ENCODE data around the gene SLC41A1. TPM values are rescaled to one million over a fixed set of nuclear protein-coding genes. Genes with fewer than 3 reads are reported as not detected.

Gene SLC41A1
- total RNA-seq, 1 experiment from 2014 or later = 33.3 TPM

DNA sequence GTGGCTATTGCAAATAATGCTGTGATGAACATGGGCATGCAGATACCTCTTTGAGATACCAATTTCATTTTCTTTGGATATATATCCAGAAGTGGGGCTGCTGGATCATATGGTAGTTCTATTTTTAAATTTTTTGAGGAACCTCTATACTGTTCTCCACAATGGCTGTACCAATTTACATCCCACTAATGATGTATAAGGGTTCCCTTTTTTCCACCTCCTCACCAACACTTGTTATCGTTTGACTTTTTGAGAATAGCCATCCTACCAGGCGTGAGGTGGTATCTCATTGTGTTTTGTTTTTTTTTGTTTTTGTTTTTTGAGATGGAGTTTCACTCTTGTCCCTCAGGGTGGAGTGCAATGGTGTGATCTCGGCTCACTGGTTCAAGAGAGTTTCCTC is 56.4 kb downstream of the SLC41A1 start:
- in situ Hi-C loops (cut with HindIII; ENCODE audit: low pct_unique_long_range_greater_than_20kb, low sequenced_read_pairs) (no loop called here), intact Hi-C loops (cut with micrococcal nuclease; ENCODE audit: unreplicated experiment) (loop anchor here (10.0 kb wide), 1 partner anchor 1098 kb away; no protein-coding TSS in a partner anchor)
- Histone ChIP-seq H3K36me3 (ENCODE audit: control insufficient read depth, insufficient read depth, low read length) (no peaks in the 10 kb centered on the region), H3K4me1 (ENCODE audit: control insufficient read depth, insufficient read depth, low read length) (no peaks in the 10 kb centered on the region), H3K27me3 (ENCODE audit: control insufficient read depth, insufficient read depth, low read length) (no peaks in the 10 kb centered on the region), H3K27ac (ENCODE audit: low read length) (no peak overlapping the region), H3K4me3 (ENCODE audit: low read depth in 2 of 2, low read length in 2 of 2) (no peak overlapping the region), H3K9me3 (ENCODE audit: control insufficient read depth, insufficient read depth, low read depth, low read length) (no peaks in the 10 kb centered on the region)
- ChIA-PET POLR2A (interaction anchor here (0.7 kb wide), 1 partner anchor 17 kb away, joined by 3 read pairs; no protein-coding TSS in a partner anchor), CTCF (no interaction called here)
- no peak for DNase-seq (ENCODE audit: low read depth, low spot score)
- ATAC-seq = no peak
- TF ChIP-seq CTCF (IDR thresholded peaks at IDR 0.05) (no peak), REST (IDR thresholded peaks at IDR 0.05; ENCODE audit: insufficient read depth in 1 of 2, low read depth in 2 of 2, low read length in 1 of 2) (no peak)
- BruUV-seq (replicated peaks) = no TSS peak

DNA sequence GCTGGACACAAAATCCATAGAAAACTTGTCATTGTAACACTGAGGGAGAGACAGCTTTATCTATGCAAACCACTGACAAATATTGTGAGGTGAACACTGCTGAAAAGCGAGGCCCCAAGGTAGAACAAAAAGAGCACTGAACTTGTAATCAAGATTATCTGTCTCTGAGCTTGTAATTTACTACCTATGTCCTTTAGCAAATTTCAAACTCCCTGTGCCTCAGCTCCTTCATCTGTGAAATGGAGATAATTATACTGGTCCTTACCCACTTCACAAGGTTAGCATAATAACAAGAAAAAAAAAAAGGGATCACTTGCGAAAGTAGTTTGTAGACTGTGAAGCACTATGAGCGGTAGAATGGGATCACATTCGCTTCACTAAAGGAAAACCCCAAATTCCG is 58.1 kb downstream of the SLC41A1 start:
- Histone ChIP-seq H3K36me3 (ENCODE audit: control insufficient read depth, insufficient read depth, low read length) (no peaks in the 10 kb centered on the region), H3K27me3 (ENCODE audit: control insufficient read depth, insufficient read depth, low read length) (no peaks in the 10 kb centered on the region), H3K4me3 (ENCODE audit: low read depth in 2 of 2, low read length in 2 of 2) (no peak overlapping the region), H3K9me3 (ENCODE audit: control insufficient read depth, insufficient read depth, low read depth, low read length) (no peaks in the 10 kb centered on the region), H3K4me1 (ENCODE audit: control insufficient read depth, insufficient read depth, low read length) (no peaks in the 10 kb centered on the region), H3K27ac (ENCODE audit: low read length) (no peak overlapping the region)
- CTCF ChIA-PET = interaction anchor here (0.7 kb wide), 1 partner anchor 154 kb away, joined by 3 read pairs; no protein-coding TSS in a partner anchor
- intact Hi-C loops (cut with micrococcal nuclease; ENCODE audit: unreplicated experiment) (loop anchor here (10.0 kb wide), 1 partner anchor 1100 kb away; no protein-coding TSS in a partner anchor), in situ Hi-C loops (cut with HindIII; ENCODE audit: low pct_unique_long_range_greater_than_20kb, low sequenced_read_pairs) (no loop called here)
- POLR2A ChIA-PET = interaction anchor here (0.6 kb wide), 1 partner anchor 15 kb away, joined by 3 read pairs; no protein-coding TSS in a partner anchor
- ATAC-seq = no peak
- no TSS peak for BruUV-seq (replicated peaks)
- TF ChIP-seq TCF7L2 (IDR thresholded peaks at IDR 0.05; ENCODE audit: low read depth, low read length) (no peak), POLR2AphosphoS5 (IDR thresholded peaks at IDR 0.05; ENCODE audit: low read depth, low read length) (no peak), SIN3A (IDR thresholded peaks at IDR 0.05; ENCODE audit: borderline replicate concordance, insufficient read depth, low read depth, low read length) (no peak), CTCF (IDR thresholded peaks at IDR 0.05) (no peak), REST (IDR thresholded peaks at IDR 0.05; ENCODE audit: insufficient read depth in 1 of 2, low read depth in 2 of 2, low read length in 1 of 2) (no peak)
- no peak for DNase-seq (ENCODE audit: low read depth, low spot score)

Data from Panc1 (cell line).